HG03354 (cell line): ENCODE data around the gene IGFBP6.
"Not testable (repeated sequence)": the region's sequence is repeated elsewhere in the genome, so short reads cannot be mapped to it uniquely, and the experiment has no call there.

Experiments used
- ATAC-seq: cut with Tn5 transposase; IDR thresholded peaks from one replicate; pipeline ENCODE4 v1.9.1; 2021; ENCODE audit warnings: mild to moderate bottlenecking; ENCODE audit not compliant: unreplicated experiment, poor library complexity, severe bottlenecking

The IGFBP6 gene

GRCh38 chr12:53112431-53112830 is 15.0 kb downstream of the IGFBP6 start:
- ATAC-seq, result not testable (repeated sequence)

GRCh38 chr12:53113136-53113705 is 15.8 kb downstream of the IGFBP6 start:
- ATAC-seq, result no peak

- ATAC-seq, result no peak
Measured at GRCh38 chr12:53113951-53114350, 16.5 kb downstream of the IGFBP6 start.

- ATAC-seq, result no peak
Measured at GRCh38 chr12:53115112-53115890, 17.8 kb downstream of the IGFBP6 start.

- ATAC-seq, result no peak
Measured at GRCh38 chr12:53115891-53116648, 18.6 kb downstream of the IGFBP6 start.

GRCh38 chr12:53118751-53119300 is 21.4 kb downstream of the IGFBP6 start:
- no peak for ATAC-seq

- ATAC-seq, result no peak
Measured at GRCh38 chr12:53120685-53121525, 23.4 kb downstream of the IGFBP6 start.

GRCh38 chr12:53122961-53123468 is 25.5 kb downstream of the IGFBP6 start:
- ATAC-seq, result no peak

GRCh38 chr12:53123578-53124351 is 26.3 kb downstream of the IGFBP6 start:
- ATAC-seq, result no peak

- ATAC-seq, result no peak
Measured at GRCh38 chr12:53124352-53124723, 26.9 kb downstream of the IGFBP6 start.

GRCh38 chr12:53127169-53127568 is 29.7 kb downstream of the IGFBP6 start:
- ATAC-seq, result no peak

- ATAC-seq, result no peak
Measured at GRCh38 chr12:53128780-53129569, 31.5 kb downstream of the IGFBP6 start.

- no peak for ATAC-seq
Measured at GRCh38 chr12:53131844-53132243, 34.4 kb downstream of the IGFBP6 start.

- no peak for ATAC-seq
Measured at GRCh38 chr12:53133722-53134121, 36.3 kb downstream of the IGFBP6 start.

- no peak for ATAC-seq
Measured at GRCh38 chr12:53143355-53143754, 45.9 kb downstream of the IGFBP6 start.

- ATAC-seq, result no peak
Measured at GRCh38 chr12:53145383-53146260, 48.2 kb downstream of the IGFBP6 start.

- ATAC-seq, result no peak
Measured at GRCh38 chr12:53147181-53147580, 49.7 kb downstream of the IGFBP6 start.
